ENCODE data around the gene MYOC.
"Not testable (repeated sequence)": the region's sequence is repeated elsewhere in the genome, so short reads cannot be mapped to it uniquely, and the experiment has no call there.

The MYOC gene

GRCh38 chr1:171600310-171600709, 52.2 kb downstream of the MYOC start:
- DNase-seq: not testable (repeated sequence)

- no peak for DNase-seq
Measured at GRCh38 chr1:171597203-171597602, 55.3 kb downstream of the MYOC start.

- DNase-seq: no peak
Measured at GRCh38 chr1:171596705-171597104, 55.8 kb downstream of the MYOC start.

GRCh38 chr1:171596119-171596518, 56.4 kb downstream of the MYOC start:
- no peak for DNase-seq

- DNase-seq: no peak
Measured at GRCh38 chr1:171595324-171595723, 57.2 kb downstream of the MYOC start.

- no peak for DNase-seq
Measured at GRCh38 chr1:171590022-171590421, 62.5 kb downstream of the MYOC start.

GRCh38 chr1:171588230-171588629, 64.3 kb downstream of the MYOC start:
- no peak for DNase-seq

- no peak for DNase-seq
Measured at GRCh38 chr1:171585715-171586114, 66.8 kb downstream of the MYOC start.
